GM19463 (cell line): Measurements from ENCODE around the gene NKX6-2.
"Not testable (repeated sequence)": the region's sequence is repeated elsewhere in the genome, so short reads cannot be mapped to it uniquely, and the experiment has no call there.

ENCODE experiments used
- ATAC-seq: cut with Tn5 transposase; IDR thresholded peaks from one replicate; pipeline ENCODE4 v1.9.1; 2021; ENCODE audit warnings: mild to moderate bottlenecking, moderate library complexity; ENCODE audit not compliant: unreplicated experiment

NKX6-2 gene

DNA sequence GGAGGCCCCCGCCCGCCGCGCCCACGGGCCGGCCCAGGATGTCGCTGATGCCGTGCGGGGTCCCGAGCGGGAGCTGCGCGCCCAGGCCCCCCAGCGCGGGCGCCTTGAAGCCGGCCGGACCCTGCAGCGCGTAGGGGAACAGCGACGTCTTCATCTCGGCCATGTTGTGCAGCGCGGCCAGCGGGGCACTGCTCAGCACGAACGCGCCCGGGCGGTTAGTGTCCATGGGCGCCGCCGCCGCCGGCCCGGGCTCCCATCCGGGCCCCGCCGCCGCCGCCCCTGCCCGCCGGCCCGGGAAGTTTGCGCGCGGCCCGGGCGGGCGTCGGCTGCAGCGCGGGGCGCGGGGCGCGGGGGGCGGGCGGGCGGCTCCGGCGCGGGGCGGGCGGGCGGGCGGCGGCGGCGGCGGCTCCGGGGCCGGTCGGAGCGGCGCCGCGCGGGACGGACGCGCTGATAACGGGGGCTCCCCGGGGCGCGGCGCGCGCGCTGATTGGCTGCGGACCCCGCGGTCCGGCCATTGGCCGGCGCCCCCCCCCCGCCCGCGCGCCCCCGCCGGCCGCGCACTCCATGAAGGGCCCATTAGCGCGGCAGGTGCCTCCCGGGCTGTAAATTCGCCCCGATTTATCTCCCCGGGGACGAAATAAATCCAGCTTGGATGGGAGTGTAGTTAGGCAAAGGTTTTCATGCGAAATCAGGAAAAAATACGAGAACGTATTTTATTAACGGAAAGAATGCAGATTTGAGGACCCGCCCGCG is at the start of gene NKX6-2:
NKX6-2 (minus strand) TSS at position 425 of the 753 bp plus-strand sequence; CDS start at position 226, 199 bp downstream.
- ATAC-seq, result no peak

DNA sequence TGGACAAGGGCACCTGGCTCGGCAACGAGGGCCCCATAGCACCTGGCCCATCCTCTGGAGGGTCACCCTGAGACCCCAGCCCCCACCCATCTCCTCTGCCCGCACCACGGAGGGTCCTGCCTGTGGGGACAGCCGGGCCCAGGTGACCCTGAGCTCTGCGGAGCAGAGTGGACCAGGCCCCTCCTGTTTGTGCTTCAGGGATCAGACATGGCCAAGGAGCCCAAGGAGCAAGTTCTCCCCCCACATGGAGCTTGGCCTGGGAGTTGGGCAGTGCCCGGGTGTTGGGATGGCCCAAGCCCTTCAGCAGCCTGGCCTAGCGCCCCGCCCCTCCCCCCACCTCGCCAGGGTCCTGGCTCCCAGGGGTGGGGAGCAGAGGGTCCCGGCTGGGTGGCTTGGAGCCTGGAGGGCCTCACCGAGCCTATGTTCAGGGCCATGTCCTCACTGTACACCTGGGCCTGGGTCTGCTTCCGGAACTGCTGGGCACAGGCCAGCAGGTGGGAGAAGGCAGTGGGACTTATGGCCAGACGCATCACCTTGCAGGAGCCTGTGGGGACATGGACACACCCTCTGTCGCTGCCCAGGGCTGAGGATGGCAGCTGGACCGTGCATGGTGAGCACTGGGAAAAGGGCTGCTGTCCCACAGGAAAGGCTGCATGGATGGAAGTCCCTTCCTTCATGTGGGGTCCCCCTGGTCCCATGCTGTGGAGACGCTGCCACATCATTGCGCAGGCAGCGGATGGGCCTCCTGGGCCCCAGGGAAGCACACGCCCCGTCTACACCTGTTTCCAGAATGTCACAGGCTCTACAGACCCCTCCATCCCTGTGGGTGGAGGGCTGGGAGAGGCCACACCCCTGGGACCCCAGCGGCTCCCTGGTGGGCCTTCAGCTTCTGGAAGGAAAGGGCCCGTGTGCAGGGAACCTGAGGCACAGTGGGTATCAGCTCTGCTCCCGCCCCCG is 49.2 kb upstream of the NKX6-2 start:
- ATAC-seq, result no peak

DNA sequence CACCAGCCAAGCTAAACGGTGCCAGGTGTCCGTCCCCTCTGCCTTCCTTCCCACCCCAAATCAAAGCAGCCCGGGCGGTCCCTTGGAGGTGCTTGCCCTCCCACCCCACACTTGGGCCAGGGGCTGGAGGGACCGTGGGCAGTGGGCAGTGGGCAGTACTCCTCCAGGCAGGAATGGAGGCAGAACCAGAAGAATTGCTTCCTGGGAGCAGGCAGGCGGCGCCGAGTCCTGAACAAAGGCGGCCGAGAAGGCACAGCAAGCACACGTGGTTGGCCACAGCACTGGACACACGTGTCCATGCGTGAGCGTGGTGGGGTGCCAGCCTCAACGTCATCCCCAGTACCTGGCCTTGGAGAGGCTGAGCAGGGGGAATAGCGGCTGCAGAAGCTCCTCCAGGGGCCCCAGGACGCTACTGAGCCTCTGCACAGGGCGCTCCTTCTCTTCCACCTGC is 48.4 kb upstream of the NKX6-2 start:
- no peak for ATAC-seq

DNA sequence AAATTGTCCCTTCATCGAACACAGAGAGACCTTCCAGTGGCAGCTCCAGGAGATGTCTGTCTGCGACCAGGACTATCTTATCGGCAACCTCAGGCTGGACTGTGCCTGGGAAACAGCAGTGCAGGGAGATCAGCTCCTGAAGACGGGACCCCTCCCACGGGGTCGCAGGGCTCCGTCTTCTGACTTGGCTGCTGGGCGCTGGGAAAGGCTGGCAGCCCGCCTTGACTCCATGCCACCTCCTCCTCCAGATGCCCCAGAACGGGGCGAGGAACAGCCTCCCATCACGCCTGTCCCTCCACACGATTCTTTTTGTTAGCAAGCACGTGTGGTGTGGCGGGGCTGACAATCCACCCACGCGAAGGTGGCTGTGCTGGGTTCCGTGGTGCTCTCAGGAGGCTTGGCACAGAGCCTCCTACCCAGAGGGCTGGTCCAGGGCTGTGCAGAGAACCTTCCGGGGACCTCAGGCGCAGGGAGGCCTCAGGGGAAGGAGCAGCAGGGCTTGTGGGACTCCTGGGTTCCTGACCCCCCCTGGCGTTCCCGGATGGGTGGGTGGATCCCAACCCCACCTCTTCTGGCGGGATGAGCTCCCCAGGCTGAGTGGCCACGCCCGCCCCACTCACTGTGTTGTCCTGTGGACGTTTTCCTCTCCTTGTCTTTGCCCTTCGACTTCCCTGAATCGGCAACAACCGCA is 47.6 kb upstream of the NKX6-2 start:
- no peak for ATAC-seq

DNA sequence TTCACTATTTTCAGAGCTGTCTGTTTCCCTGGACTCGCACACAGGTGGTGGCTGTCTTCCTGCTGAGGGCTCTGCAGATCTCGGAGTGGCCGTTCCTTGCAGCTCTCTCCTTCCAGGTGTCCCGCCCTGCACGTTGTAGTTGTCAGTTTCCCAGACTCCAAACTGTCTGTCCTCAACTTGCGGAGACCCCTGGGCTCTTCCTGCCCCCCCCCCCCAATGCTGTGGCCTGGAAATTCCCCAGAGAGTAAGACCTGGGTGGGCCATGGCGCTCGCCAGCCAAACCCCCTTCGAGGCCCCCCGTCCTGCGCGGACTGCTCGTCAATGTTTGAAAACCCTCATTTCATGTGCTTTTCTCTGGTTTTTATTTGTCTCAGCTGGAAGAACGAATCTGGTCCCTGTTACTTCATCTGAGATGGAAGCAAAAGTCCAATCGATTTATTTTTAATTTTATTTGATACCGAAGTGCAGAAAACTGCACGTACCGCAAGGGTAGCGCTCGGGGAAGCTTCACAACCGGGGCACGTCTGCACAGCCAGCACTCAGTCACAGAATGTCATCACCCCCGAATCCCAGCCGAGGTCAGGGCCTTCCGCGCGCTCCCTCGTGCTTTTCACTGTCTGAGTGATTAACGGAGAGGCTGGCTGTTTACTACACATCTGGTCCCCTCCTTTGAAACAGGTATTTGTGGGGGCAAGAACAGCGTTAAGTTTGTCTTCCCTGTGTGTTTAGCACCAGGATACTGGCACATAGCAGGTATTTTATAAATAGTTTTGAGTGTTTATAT is 46.4 kb upstream of the NKX6-2 start:
- ATAC-seq, result no peak

DNA sequence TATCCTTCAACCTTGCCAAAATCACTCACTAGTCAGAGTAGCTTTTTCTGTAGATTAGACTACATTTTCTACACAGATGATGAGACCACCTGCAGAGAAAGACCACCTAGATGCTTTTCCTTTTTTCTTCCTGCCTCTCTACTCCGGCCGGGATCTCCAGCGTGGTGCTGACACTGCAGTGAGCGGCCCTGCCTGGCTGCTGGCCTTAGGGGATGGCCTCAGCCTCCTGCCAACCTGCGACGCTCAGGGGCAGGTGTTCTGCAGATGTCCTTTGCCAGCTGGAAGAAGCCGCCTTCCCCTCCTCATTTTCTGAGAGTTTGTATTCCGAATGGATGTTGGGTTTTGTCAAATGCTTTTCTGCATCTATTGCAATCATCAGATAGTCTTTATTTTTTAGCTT is 43.5 kb upstream of the NKX6-2 start:
- ATAC-seq, result no peak

DNA sequence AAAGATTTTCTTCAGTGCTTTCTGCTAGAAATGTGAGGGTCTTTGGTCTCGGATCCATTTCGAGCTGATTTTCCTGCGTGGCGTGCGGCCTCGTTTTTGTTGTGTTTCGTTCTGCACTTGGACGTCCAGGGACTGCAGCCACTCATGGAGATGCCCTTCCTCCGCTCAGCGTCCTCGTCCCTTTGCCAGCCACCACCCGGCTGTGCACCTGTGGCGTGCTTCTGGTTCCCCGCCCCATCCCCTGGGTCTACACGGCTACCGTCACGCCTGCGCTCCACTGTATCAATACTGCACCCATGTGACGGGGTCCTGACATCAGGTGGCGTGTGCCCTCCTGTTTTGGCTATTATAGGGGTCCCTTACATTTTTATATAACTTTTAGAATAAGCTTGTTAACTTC is 42.7 kb upstream of the NKX6-2 start:
- no peak for ATAC-seq

DNA sequence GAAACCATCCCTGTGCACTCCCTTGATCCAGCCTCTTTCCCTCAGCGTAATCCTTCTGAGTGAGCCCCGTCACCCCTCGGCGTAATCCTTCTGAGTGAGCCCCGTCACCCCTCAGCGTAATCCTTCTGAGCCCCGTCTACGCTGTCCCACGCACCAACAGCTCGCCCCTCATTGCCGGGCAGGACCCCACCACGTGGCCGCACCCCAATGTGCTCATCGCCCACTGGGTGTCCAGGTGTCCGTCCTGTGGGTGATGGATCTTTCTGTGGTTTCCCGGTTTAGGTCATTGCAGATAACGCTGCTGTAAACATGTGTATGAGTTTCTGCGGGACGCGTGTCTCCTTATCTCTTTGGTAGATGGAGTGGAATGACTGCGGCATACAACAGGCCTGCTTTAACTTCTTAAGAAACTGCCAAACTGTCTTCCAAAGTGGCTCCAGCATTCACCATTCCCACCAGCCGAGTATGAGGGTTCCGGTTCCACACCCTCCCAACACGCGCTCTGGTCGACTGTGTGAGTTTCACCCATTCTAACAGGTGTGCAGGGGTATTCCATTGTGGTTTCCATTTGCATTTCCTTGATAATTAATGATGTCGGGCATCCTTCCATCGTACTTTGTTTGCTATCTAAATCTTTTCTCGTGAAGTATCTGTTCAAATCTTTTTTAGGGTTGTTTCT is 42.1 kb upstream of the NKX6-2 start:
- no peak for ATAC-seq

DNA sequence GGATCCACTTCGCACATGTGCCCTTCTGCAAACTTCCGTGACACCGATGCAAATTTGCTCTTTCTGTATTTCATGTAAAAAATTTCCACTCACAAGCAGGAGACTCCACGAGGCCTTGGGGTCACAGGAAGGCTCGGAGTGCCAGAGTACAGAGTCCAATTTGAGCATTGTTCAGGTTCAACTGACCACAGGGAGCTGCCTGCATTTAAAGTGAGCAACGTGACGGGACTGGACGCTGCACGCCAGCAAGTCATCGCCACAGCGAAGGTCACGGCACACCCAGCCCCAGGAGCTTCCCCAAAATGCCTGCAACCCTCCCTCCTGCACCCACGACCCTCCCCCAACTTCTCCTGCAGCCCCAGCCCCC is 41.5 kb upstream of the NKX6-2 start:
- no peak for ATAC-seq

DNA sequence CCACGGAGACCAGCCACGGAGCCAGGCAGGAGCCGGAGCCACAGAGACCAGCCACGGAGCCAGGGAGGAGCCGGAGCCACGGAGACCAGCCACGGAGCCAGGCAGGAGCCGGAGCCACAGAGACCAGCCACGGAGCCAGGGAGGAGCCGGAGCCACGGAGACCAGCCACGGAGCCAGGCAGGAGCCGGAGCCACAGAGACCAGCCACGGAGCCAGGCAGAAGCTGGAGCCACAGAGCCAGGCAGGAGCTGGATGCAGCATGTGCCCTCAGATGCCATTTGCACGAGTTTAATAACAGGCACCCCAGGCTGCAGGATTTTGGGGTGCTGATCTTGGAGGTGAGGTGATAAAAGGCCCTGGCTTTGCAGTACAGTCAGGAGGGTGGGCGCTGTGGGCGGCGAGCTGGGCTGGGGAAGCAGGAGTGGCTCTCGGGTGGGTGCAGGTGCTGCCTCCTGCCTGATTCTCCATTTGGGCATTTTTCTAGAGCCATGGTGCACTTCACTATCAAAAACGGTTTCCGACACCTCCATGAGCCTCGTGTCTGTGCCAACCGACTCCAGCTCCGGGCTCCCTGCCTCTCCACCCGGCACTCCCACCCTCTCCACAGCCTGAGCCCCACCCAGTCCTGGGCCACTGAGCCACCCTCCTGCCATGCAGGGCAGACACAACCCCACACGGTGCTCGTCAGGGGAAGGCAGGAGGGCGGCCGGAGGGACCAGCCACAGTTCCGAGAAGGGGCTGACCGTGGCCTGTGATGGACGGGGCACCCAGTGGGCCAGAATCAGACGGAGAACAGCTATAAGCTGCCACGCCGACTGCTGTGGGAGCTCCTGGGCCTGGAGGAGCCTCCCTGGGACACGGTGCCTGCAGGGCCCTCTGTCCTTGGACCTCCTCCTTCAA is 40.8 kb upstream of the NKX6-2 start:
- ATAC-seq, result no peak

DNA sequence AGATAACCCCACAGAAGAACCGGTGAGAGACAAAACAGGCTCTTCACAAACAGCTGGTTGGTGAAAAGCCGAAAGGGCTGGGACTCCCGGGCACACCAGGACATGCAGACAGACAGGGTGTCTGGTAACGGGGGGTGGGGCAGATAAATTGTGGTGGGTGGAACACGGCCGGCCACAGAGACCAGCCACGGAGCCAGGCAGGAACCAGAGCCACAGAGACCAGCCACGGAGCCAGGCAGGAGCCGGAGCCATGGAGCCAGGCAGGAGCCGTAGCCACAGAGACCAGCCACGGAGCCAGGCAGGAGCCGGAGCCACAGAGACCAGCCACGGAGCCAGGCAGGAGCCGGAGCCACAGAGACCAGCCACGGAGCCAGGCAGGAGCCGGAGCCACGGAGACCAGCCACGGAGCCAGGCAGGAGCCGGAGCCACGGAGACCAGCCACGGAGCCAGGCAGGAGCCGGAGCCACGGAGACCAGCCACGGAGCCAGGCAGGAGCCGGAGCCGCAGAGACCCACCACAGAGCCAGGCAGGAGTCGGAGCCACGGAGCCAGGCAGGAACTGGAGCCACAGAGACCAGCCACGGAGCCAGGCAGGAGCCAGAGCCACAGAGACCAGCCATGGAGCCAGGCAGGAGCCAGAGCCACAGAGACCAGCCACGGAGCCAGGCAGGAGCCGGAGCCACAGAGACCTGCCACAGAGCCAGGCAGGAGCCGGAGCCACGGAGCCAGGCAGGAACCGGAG is 40.0 kb upstream of the NKX6-2 start:
- not testable (repeated sequence) for ATAC-seq

DNA sequence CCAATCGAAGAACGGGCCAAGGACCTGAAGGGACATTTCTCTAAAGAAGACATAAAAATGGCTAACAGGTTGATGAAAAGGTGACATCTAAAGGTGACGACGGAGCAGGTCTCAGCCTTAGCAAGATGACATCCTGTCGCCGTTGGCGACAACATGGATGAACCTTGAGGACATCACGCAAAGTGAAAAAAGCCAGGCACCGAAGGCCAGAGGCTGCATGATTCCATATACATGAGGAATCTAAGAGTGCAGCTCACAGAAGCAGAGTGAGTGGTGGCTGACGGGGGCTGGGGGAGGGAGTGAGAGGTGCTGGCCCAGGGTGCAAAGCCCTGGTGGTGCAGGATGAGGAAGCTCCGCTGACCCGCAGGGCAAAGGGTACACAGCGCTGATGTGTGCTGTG is 34.1 kb upstream of the NKX6-2 start:
- ATAC-seq, result no peak

DNA sequence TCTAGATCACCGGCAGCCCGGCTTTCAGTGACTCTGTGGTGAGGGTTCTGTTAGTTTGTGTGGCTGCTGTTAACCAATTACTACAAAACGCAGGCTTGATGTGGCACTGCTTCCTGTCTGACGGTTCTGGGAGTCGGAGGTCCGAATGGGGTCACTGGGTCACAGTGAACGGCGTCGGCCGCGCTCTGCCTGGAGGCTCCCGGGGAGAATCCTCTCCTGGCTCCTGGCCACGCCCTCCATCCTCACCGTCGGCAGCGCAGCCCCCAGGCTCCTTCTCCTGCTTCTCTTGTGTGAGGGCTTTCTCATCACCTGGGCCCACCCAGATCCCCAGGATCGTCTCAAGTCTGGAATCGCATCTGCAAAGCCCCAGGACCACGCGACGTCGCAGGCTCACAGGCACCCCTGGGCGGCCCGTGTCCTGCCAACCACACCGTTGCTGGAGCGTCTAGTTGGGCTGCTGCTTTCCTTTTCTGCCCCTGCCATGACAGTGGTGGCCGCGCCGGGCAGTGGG is 31.8 kb upstream of the NKX6-2 start:
- ATAC-seq, result no peak

DNA sequence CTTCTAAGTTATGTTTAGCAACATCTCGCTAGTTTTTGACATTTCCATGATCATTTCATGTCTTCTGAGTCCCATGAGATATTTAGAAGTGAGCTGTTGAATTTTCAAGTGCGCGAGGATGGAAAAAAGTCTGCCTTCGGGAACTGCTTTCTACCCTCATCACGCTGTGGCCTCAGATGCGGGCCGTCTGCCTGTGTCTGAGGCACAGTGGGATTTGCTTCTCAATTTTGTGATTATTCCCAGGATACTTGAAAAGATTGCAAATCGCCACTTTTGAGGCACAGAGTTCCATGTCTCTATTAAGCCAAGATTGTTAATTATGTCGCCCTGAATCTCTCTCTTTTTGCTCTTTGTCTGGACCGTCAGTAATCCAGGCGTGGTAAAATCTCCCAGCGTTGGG is 30.8 kb upstream of the NKX6-2 start:
- no peak for ATAC-seq

DNA sequence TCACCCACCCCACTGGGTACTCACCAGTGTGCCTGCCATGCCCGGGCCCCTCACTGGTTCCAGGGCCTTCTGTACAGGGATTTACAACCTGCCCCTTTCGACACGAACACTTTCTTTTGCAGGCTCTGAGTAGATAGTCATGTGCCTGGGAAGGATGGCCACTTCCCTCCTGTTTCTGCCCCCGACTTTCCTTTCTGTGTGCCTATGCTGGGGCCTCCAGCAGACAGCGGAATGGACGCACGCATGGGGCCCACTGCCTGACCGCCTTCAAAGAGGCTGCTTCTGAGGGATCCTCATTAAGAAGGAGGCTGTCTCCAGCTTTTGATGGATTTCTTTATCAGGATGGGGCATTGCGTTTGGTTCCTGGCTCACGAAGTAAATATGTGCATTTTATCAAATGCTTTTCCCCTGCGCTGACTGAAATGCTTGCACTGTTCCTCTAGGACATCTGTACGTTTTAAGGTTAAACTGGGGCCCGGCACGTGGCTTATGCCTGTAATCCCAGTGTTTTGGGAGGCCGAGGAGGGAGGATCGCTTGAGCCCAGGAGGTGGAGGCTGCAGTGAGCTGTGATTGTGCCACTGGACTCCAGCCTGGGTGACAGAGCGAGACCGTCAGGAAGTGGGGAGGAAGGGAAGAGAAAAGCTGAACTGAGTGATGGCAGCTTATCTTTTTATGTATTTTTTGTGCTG is 29.4 kb upstream of the NKX6-2 start:
- no peak for ATAC-seq

DNA sequence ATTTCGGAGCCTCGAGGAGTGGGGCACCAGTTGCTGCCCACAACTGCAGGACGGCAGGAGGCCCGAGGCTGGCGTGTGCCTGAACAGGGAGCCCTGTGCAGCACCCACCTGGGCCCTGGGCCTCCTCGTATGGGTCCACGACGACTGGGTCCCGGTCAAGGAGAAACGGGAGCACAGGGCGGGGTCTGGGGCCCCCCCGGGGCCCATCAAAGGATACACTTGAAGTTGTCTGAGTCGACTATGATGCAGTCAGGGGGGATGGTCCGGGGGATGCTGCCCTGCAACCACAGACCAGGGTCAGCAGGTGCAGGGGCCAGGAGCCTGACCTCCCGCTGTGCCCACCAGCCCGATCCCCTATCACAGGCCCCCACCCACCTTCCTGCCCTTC is 28.5 kb upstream of the NKX6-2 start:
- no peak for ATAC-seq
